HG02623 (cell line): ENCODE data around the gene SPEF1.
"Not testable (repeated sequence)": the region's sequence is repeated elsewhere in the genome, so short reads cannot be mapped to it uniquely, and the experiment has no call there.

Experiments
- ATAC-seq: cut with Tn5 transposase; IDR thresholded peaks from one replicate; pipeline ENCODE4 v1.9.1; 2021; ENCODE audit warnings: moderate library complexity; ENCODE audit not compliant: unreplicated experiment

SPEF1 gene

GRCh38 chr20:3781153-3781910, at the start of gene SPEF1:
Gene SPEF1 (minus strand): TSS chr20:3781448. CDS start chr20:3781287, 161 bp downstream.
- ATAC-seq: no peak

- not testable (repeated sequence) for ATAC-seq
These were observed 48.6 kb upstream of the SPEF1 start for GRCh38 chr20:3829891-3830290.

- no peak for ATAC-seq
These were observed 47.5 kb upstream of the SPEF1 start for GRCh38 chr20:3828798-3829197.

GRCh38 chr20:3826420-3826819, 45.2 kb upstream of the SPEF1 start:
- ATAC-seq: no peak

DNA sequence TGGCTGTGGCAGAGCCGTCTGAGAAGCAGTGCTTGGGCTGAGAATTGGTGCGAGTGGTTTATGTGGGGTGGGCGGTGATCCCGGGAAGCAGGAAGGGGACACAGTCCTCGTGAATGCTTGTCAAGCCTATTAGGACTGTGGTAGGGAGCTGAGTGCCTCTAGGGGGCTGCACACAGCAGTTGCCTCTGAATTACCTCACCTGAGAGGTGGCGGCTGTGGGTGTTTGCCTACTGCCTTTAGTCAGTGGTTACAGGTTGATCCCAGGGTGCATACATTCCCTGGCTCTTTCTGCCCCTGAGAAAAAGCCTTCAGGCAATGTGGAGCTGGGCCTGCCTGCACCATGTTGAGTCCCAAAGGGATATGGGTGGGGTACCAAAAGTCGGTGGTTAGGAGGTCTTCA, 44.3 kb upstream of the SPEF1 start:
- ATAC-seq: no peak

- no peak for ATAC-seq
These were observed 42.6 kb upstream of the SPEF1 start for GRCh38 chr20:3823881-3824280.

DNA sequence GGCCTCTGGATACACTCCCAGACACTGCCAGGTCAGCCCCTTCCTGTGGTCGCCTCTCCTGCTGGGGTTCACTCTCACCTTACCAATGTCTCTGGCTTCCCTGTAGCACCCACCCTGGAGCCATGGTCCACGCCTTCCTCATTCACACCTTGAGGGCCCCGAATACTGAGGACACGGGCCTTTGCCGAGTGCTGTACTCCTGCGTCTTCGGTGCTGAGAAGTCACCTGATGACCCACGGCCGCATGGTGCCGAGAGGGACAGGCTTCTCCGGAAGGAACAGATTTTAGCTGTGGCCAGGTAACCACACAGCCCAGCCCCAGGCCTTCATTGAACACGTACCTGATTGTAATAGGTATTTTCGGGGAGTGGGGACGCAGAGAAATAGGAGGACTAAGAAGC, 40.7 kb upstream of the SPEF1 start:
- ATAC-seq: no peak

GRCh38 chr20:3820901-3821727, 39.9 kb upstream of the SPEF1 start:
- no peak for ATAC-seq

- ATAC-seq: peak; percentile 78
These were observed 39.0 kb upstream of the SPEF1 start, which contains the start of gene AP5S1 for GRCh38 chr20:3820048-3820900. Gene AP5S1 (plus strand): TSS chr20:3820547. CDS start chr20:3822118, 1,571 bp downstream.

- no peak for ATAC-seq
These were observed 38.3 kb upstream of the SPEF1 start for GRCh38 chr20:3819411-3820047.

- no peak for ATAC-seq
These were observed 37.2 kb upstream of the SPEF1 start for GRCh38 chr20:3818155-3819151.

DNA sequence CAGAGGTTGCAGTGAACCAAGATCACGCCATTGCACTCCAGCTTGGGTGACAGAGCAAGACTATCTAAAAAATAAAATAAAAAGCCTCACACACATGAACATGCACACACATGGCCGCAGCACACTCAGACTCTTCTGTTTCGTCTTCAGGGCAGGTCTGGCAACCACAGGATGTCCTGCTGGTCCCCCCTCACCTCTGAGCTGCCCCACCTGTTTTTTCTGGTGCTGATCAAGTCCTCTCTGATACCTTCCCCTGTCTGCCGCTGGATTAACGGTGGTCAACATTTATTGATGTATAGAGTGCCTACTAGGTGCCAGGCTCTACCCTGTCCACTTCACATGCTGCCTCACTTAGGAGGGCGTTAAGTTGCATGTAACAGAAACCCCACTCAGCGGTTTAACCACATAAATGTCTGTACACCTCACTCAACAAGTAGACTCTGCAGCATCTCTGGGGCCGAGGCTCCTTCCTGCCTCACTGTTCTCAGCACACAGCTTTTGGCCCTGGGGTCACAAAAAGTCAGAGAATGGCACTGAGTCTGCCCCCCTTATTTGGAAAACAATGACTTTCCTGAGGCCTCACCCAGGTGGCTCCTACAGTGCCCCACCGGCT, 34.6 kb upstream of the SPEF1 start:
- no peak for ATAC-seq

- no peak for ATAC-seq
These were observed 33.8 kb upstream of the SPEF1 start for GRCh38 chr20:3814928-3815495.

- ATAC-seq: no peak
These were observed 32.8 kb upstream of the SPEF1 start for GRCh38 chr20:3813848-3814581.

GRCh38 chr20:3812975-3813847, 32.0 kb upstream of the SPEF1 start:
- no peak for ATAC-seq

- no peak for ATAC-seq
These were observed 31.0 kb upstream of the SPEF1 start for GRCh38 chr20:3812259-3812681.
